Vagina (tissue), 2 donors: Measurements from ENCODE around the gene NR2C1.

Source experiments
- CTCF ChIP-seq, 3 experiments: fragments of 450-650 bp in 2 of 3; fragments of 200-600 bp in 1 of 3; sonication (generic) in 1 of 3; IDR thresholded peaks; one replicate each; pipeline ENCODE4 v1.5.1; 2017 to 2019; ENCODE audit warnings: antibody characterized with exemption in 3 of 3, mild to moderate bottlenecking in 2 of 3, moderate library complexity in 2 of 3
- POLR2A ChIP-seq, 2 donors: fragments of 450-650 bp; IDR thresholded peaks; one replicate each; pipeline ENCODE4 v1.6.1; 2017; ENCODE audit warnings: antibody characterized with exemption in 2 of 2, mild to moderate bottlenecking in 2 of 2, moderate library complexity in 2 of 2
- POLR2AphosphoS5 ChIP-seq, 2 donors: sonication (generic); formaldehyde crosslinking; IDR thresholded peaks; one replicate each; pipeline ENCODE4 v1.9.0; 2017; ENCODE audit warnings: antibody characterized with exemption in 2 of 2, mild to moderate bottlenecking in 2 of 2, low read depth in 1 of 2; ENCODE audit not compliant: insufficient read depth in 1 of 2

GRCh38 chr12:95083471-95083870 lies 10.1 kb upstream of the NR2C1 start:
- TF ChIP-seq CTCF (IDR thresholded peaks at IDR 0.05) = no peak
- no peak for TF ChIP-seq POLR2A (IDR thresholded peaks at IDR 0.05)
- TF ChIP-seq POLR2AphosphoS5 (IDR thresholded peaks at IDR 0.05; ENCODE audit: insufficient read depth in 1 of 2, low read depth in 1 of 2) = no peak
